Smooth muscle cell (in vitro differentiated cells): ENCODE measurements around the gene OR9Q1. TPM values are rescaled to one million over a fixed set of nuclear protein-coding genes. Genes with fewer than 3 reads are reported as not detected.

ENCODE experiments used
- DNase-seq: peaks from one replicate; lab custom pipeline; 2025; ENCODE audit not compliant: unreplicated experiment; lab: John Stamatoyannopoulos, UW
- H2AFZ ChIP-seq: fragments of 200-600 bp; sonication (generic); 2 replicates; pipeline ENCODE4 v1.6.0; 2016; ENCODE audit warnings: antibody characterized with exemption, low read depth, mild to moderate bottlenecking
- H3F3A ChIP-seq: fragments of 200-600 bp; sonication (generic); 2 replicates; pipeline ENCODE4 v1.6.0; 2017; ENCODE audit warnings: antibody characterized with exemption, low read depth
- H3K27ac ChIP-seq: fragments of 200-600 bp; sonication (generic); 2 replicates; pipeline ENCODE4 v1.5.1; 2016; ENCODE audit warnings: low read depth, mild to moderate bottlenecking
- H3K27me3 ChIP-seq: fragments of 200-600 bp; sonication (generic); 2 replicates; pipeline ENCODE4 v1.6.1; 2016; ENCODE audit warnings: low read depth, mild to moderate bottlenecking
- H3K36me3 ChIP-seq: fragments of 200-600 bp; sonication (generic); 2 replicates; pipeline ENCODE4 v1.5.1; 2016; ENCODE audit warnings: low read depth
- H3K4me1 ChIP-seq: fragments of 200-600 bp; sonication (generic); 2 replicates; pipeline ENCODE4 v1.5.1; 2016; ENCODE audit warnings: low read depth
- H3K4me2 ChIP-seq: fragments of 200-600 bp; sonication (generic); 2 replicates; pipeline ENCODE4 v1.6.0; 2016; ENCODE audit warnings: mild to moderate bottlenecking
- H3K4me3 ChIP-seq: fragments of 200-600 bp; sonication (generic); 2 replicates; pipeline ENCODE4 v1.5.1; 2016; ENCODE audit warnings: mild to moderate bottlenecking
- H3K79me2 ChIP-seq: fragments of 200-600 bp; sonication (generic); 2 replicates; pipeline ENCODE4 v1.6.0; 2016; ENCODE audit warnings: low read depth, mild to moderate bottlenecking
- H3K9ac ChIP-seq: fragments of 200-600 bp; sonication (generic); 2 replicates; pipeline ENCODE4 v1.6.0; 2016; ENCODE audit warnings: low read depth
- H3K9me3 ChIP-seq: fragments of 200-600 bp; sonication (generic); replicated peaks from 2 replicates; pipeline ENCODE4 v1.5.1; 2016; ENCODE audit warnings: low read depth
- H4K20me1 ChIP-seq: fragments of 200-600 bp; sonication (generic); 2 replicates; pipeline ENCODE4 v1.6.0; 2016; ENCODE audit warnings: low read depth
- CTCF ChIP-seq: fragments of 200-600 bp; sonication (generic); IDR thresholded peaks from 2 replicates; pipeline ENCODE4 v1.5.1; 2017; ENCODE audit warnings: borderline replicate concordance, mild to moderate bottlenecking, antibody characterized with exemption; ENCODE audit not compliant: insufficient read depth, poor library complexity, severe bottlenecking
- whole genome bisulfite sequencing: methylation state at CpG from one replicate; pipeline ENCODE4 v1.1.7; 2016; ENCODE audit warnings: low lambda C conversion rate; 5-methylcytosine and 5-hydroxymethylcytosine counted together
- polyA plus RNA-seq: library from polyadenylated mRNA; unstranded; fragments of >200 nt; fragmentation: Nextera tagmentation; extraction: Ambion mirVana; gene quantifications from 2 replicates; pipeline ENCODE4 v1.2.1, GENCODE V29; 2016
- small RNA-seq: library from RNA; depleted of rRNA; stranded (forward); fragments of <200 nt; gene quantifications from one replicate; pipeline ENCODE3, GENCODE V24; 2014
- total RNA-seq: library from RNA; depleted of rRNA; stranded (reverse); fragments of >200 nt; gene quantifications from 2 replicates; pipeline ENCODE4 v1.2.3, GENCODE V29; 2014

Gene OR9Q1
- total and polyA plus RNA-seq, 2 experiments from 2014 or later = not detected

DNA sequence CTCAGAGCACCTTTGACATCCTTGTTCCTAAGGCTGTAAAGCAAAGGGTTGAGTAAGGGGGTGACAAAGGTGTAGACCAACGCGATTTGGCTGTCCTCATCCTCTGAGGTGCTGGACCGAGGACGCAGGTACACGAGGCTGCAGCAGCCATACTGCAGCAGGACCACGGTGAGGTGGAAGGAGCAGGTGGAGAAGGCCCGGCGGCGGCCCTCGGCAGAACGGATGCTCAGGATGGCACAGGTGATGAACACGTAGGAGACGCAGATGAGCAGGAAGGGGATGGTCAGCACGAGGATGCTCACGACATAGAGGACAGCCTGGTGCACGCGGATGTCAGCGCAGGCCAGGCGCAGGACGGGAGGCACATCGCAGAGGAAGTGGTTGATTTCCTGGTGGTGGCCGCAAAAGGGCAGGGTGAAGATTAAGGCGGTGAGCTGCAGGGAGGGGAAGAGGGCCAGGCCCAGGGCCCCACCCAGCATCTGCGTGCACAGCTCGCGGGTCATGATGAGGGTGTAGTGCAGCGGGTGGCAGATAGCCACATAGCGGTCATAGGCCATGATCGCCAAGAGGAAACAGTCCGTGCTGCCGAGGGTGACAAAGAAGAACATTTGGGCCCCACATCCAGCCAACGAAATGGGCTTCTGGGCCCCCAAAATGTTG, 204.4 kb downstream of the OR9Q1 start:
- H3K36me3 ChIP-seq = no peaks in the 10 kb centered on the region
- H3K4me1 ChIP-seq = no peaks in the 10 kb centered on the region
- no peaks in the 10 kb centered on the region for H3K79me2 ChIP-seq
- H3K27ac ChIP-seq = no peak overlapping the region
- no peak overlapping the region for H2AFZ ChIP-seq
- H3F3A ChIP-seq = no peaks in the 10 kb centered on the region
- H3K9ac ChIP-seq = no peak overlapping the region
- no peak overlapping the region for H3K4me2 ChIP-seq
- no peak for DNase-seq
- H3K4me3 ChIP-seq = no peak overlapping the region
- H3K9me3 ChIP-seq = no peaks in the 10 kb centered on the region
- no peaks in the 10 kb centered on the region for H4K20me1 ChIP-seq
- TF ChIP-seq CTCF = no peak
- WGBS = 93% methylated on average over 32 of the region's 32 CpGs
- no peaks in the 10 kb centered on the region for H3K27me3 ChIP-seq

Small RNAs within 50 kb of the gene (small RNA-seq; reads per million reads assigned to genes)
- not detected for gene RNU6-899P

Other genes starting within 250 kb of the OR9Q1 start
- gene OR6Q1, start 7.1 kb downstream of the OR9Q1 start, total RNA-seq = not detected in 2 replicates
- gene OR6Q1, start 7.1 kb downstream of the OR9Q1 start, polyA plus RNA-seq = not detected in 2 replicates
- gene OR9I1, start 101.6 kb downstream of the OR9Q1 start, total RNA-seq = not detected in 2 replicates
- gene OR9I1, start 101.6 kb downstream of the OR9Q1 start, polyA plus RNA-seq = not detected in 2 replicates
- gene OR9Q2, start 165.2 kb downstream of the OR9Q1 start, total RNA-seq = not detected in 2 replicates
- gene OR9Q2, start 165.2 kb downstream of the OR9Q1 start, polyA plus RNA-seq = not detected in 2 replicates
- gene OR1S2, start 180.3 kb downstream of the OR9Q1 start, total RNA-seq = not detected in 2 replicates
- not detected in 2 replicates for gene OR1S2, start 180.3 kb downstream of the OR9Q1 start, polyA plus RNA-seq
- not detected in 2 replicates for gene OR1S1, start 188.8 kb downstream of the OR9Q1 start, total RNA-seq
- not detected in 2 replicates for gene OR1S1, start 188.8 kb downstream of the OR9Q1 start, polyA plus RNA-seq
- gene OR10Q1, start 205.0 kb downstream of the OR9Q1 start, total RNA-seq = not detected in 2 replicates
- gene OR10Q1, start 205.0 kb downstream of the OR9Q1 start, polyA plus RNA-seq = not detected in 2 replicates
- gene OR10W1, start 244.4 kb downstream of the OR9Q1 start, total RNA-seq = not detected in 2 replicates
- gene OR10W1, start 244.4 kb downstream of the OR9Q1 start, polyA plus RNA-seq = not detected in 2 replicates